Endothelial cell of umbilical vein (primary cell): ENCODE results near the gene UGGT2. TPM values are rescaled to one million over a fixed set of nuclear protein-coding genes. Genes with fewer than 3 reads are reported as not detected.

ENCODE experiments used
- BruUV-seq: library from RNA; stranded (reverse); fragments of 400-500 nt; replicated peaks from 2 replicates; lab custom pipeline; 2021; lab: Mats Ljungman, UMichigan
- CTCF ChIA-PET: fragments of 300-600, 350-600 bp; sonication (Branson Sonifier 250); formaldehyde crosslinking; loops from one replicate; lab custom pipeline; 2021; ENCODE audit warnings: antibody characterized with exemption, inconsistent platforms; lab: Charles Lee
- POLR2A ChIA-PET: fragments of 300-600, 350-600 bp; sonication (Branson Sonifier 250); formaldehyde crosslinking; loops from one replicate; lab custom pipeline; 2021; ENCODE audit warnings: antibody characterized with exemption, inconsistent platforms; lab: Charles Lee
- DNase-seq: peaks from one replicate; pipeline ENCODE4 v3.0.0-alpha.2; 2011; ENCODE audit warnings: low read depth, low spot score
- FAIRE-seq: peaks from 2 replicates; lab custom pipeline; 2011; peaks lifted over from hg19 to GRCh38; lab: Jason Lieb, UNC
- H2AFZ ChIP-seq: 2 replicates; pipeline ENCODE4 v1.6.0; 2012; ENCODE audit warnings: low read depth, low read length, control low read depth, inconsistent platforms
- H3K27ac ChIP-seq: 2 replicates; pipeline ENCODE4 v1.5.1; 2011; ENCODE audit warnings: low read depth, mild to moderate bottlenecking, control low read depth, low read length, moderate library complexity; ENCODE audit not compliant: insufficient read depth
- H3K27me3 ChIP-seq, 2 experiments: 2 replicates each; pipeline versions ENCODE4 v1.6.0 to v1.6.1; 2011; ENCODE audit warnings: low read length in 2 of 2, mixed read lengths in 1 of 2; ENCODE audit not compliant: control insufficient read depth in 2 of 2, insufficient read depth in 2 of 2
- H3K36me3 ChIP-seq, 2 experiments: 2 replicates in 1 of 2; 3 replicates in 1 of 2; pipeline ENCODE4 v1.5.1; 2011; ENCODE audit warnings: low read length in 2 of 2, mild to moderate bottlenecking in 1 of 2, moderate library complexity in 1 of 2; ENCODE audit not compliant: control insufficient read depth in 2 of 2, insufficient read depth in 2 of 2; ENCODE audit errors: extremely low read depth in 1 of 2
- H3K4me1 ChIP-seq: 3 replicates; pipeline ENCODE4 v1.5.1; 2011; ENCODE audit warnings: mild to moderate bottlenecking, low read length; ENCODE audit not compliant: control insufficient read depth, insufficient read depth; ENCODE audit errors: extremely low read depth
- H3K4me2 ChIP-seq: 2 replicates; pipeline ENCODE4 v1.6.1; 2011; ENCODE audit warnings: low read length, control low read depth, mixed read lengths; ENCODE audit not compliant: insufficient read depth
- H3K4me3 ChIP-seq, 3 experiments: fragments of 200-600 bp in 1 of 3; sonication (generic), shearing (Covaris generic) in 1 of 3; replicated peaks in 1 of 3; 2 replicates each; pipeline ENCODE4 v1.5.1; 2011 to 2016; ENCODE audit warnings: control low read depth in 3 of 3, low read length in 3 of 3, mild to moderate bottlenecking in 2 of 3, inconsistent platforms in 1 of 3, low read depth in 1 of 3, moderate library complexity in 1 of 3; ENCODE audit not compliant: insufficient read depth in 1 of 3
- H3K79me2 ChIP-seq: 2 replicates; pipeline ENCODE4 v1.6.0; 2012; ENCODE audit warnings: low read length, inconsistent platforms; ENCODE audit not compliant: control insufficient read depth, insufficient read depth
- H3K9ac ChIP-seq: replicated peaks from 2 replicates; pipeline ENCODE3; 2011; ENCODE audit warnings: low read length, control low read depth; ENCODE audit not compliant: insufficient read depth; ENCODE audit errors: extremely low read depth
- H3K9me1 ChIP-seq: replicated peaks from 3 replicates; pipeline ENCODE4 v1.6.0; 2011; ENCODE audit warnings: mild to moderate bottlenecking, low read length; ENCODE audit not compliant: control insufficient read depth, insufficient read depth; ENCODE audit errors: extremely low read depth
- H3K9me3 ChIP-seq: replicated peaks from 2 replicates; pipeline ENCODE4 v1.5.1; 2012; ENCODE audit warnings: low read length, inconsistent platforms; ENCODE audit not compliant: control insufficient read depth, insufficient read depth
- H4K20me1 ChIP-seq: replicated peaks from 2 replicates; pipeline ENCODE3; 2011; ENCODE audit warnings: mild to moderate bottlenecking, low read length; ENCODE audit not compliant: control insufficient read depth, insufficient read depth; ENCODE audit errors: extremely low read depth
- EZH2 ChIP-seq: IDR thresholded peaks from 2 replicates; pipeline ENCODE4 v1.6.1; 2012; ENCODE audit warnings: borderline replicate concordance, low read depth, mild to moderate bottlenecking, moderate library complexity, low read length, inconsistent platforms; ENCODE audit not compliant: severe bottlenecking
- FOS ChIP-seq: IDR thresholded peaks from 2 replicates; pipeline ENCODE4 v1.6.1; 2011; ENCODE audit warnings: mild to moderate bottlenecking, low read length, moderate library complexity, borderline replicate concordance; ENCODE audit not compliant: insufficient read depth
- GATA2 ChIP-seq: IDR thresholded peaks from 2 replicates; pipeline ENCODE4 v1.7.0; 2011; ENCODE audit warnings: low read depth, mild to moderate bottlenecking, moderate library complexity, mixed read lengths, low read length; ENCODE audit not compliant: insufficient read length, insufficient read depth
- JUN ChIP-seq: IDR thresholded peaks from 2 replicates; pipeline ENCODE4 v1.6.1; 2011; ENCODE audit warnings: borderline replicate concordance, low read depth; ENCODE audit not compliant: insufficient read length, insufficient read depth
- MYC ChIP-seq: IDR thresholded peaks from one replicate; pipeline ENCODE4 v1.6.1; 2011; ENCODE audit warnings: mild to moderate bottlenecking, low read depth, low read length
- POLR2A ChIP-seq: IDR thresholded peaks from 2 replicates; pipeline ENCODE4 v1.6.1; 2012; ENCODE audit warnings: low read depth, mild to moderate bottlenecking, control low read depth, low read length
- POLR2AphosphoS5 ChIP-seq: IDR thresholded peaks from 2 replicates; pipeline ENCODE4 v1.6.1; 2012; ENCODE audit warnings: low read depth, mild to moderate bottlenecking, control low read depth, low read length, moderate library complexity; ENCODE audit not compliant: insufficient read depth
- dilution Hi-C: fragments of 300-500 bp; cut with MboI; formaldehyde crosslinking; loops from one replicate; pipeline ENCODE4 v1.15.0; 2019; ENCODE audit warnings: low sequenced_read_pairs; ENCODE audit not compliant: extremely low pct_ligation_motif_present
- intact Hi-C: fragments of 100-400 bp; cut with micrococcal nuclease; formaldehyde crosslinking; loops from one replicate; pipeline ENCODE4 v1.10.0; 2022
- polyA plus RNA-seq, 4 experiments: library from polyadenylated mRNA; depleted of rRNA in 3 of 4; stranded (reverse) in 3 of 4; unstranded in 1 of 4; fragments of >200 nt; gene quantifications; 2 replicates each; pipeline versions ENCODE4 v1.2.1 to v1.2.3, GENCODE V29; 2011 to 2012; ENCODE audit warnings: missing spikeins in 1 of 4
- total RNA-seq: library from RNA; stranded (reverse); gene quantifications from 2 replicates; pipeline ENCODE4 v1.2.3, GENCODE V29; 2021
- TF ChIP-seq, protein P1 (sequence below), 2 donors: IDR thresholded peaks; 1 replicate in 1 of 2; 2 replicates in 1 of 2; pipeline ENCODE4 v1.5.1; 2011; ENCODE audit warnings: low read length in 2 of 2, mild to moderate bottlenecking in 2 of 2, moderate library complexity in 2 of 2, control low read depth in 1 of 2, inconsistent platforms in 1 of 2, low read depth in 1 of 2; ENCODE audit not compliant: insufficient read depth in 1 of 2; ENCODE audit errors: extremely low read depth in 1 of 2
- TF ChIP-seq, protein P2 (sequence below): IDR thresholded peaks from 2 replicates; pipeline ENCODE4 v1.6.1; 2011; ENCODE audit not compliant: insufficient read depth, insufficient read length

The UGGT2 gene
- total and polyA plus RNA-seq, 2 donors (not counting 3 experiments of a cell fraction or from before 2014, with no cell fraction given), result 4.6 to 25.1 TPM

DNA sequence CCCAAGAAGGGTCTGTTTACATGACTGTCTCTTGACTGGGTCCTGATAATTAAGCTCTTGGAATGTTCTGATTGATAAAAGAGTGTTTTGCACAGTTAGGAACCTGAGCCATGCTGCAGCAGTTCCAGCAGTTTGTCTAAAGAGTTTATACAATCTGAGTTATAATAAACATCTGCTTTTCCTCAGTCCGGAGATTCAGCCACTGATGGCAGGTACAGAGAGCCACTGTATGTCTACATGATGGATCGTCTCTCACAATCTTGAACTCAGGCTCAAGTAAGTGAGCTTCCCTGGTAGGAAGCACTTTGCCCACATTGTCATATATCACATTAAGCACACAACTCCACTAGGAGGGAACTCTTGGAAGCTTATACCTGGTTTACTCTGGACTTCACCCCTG lies 84.3 kb downstream of the UGGT2 start:
- H3K27ac ChIP-seq, result no peak overlapping the region
- DNase-seq (no peak), FAIRE-seq (no peak)
- H3K9me1 ChIP-seq, result no peaks in the 10 kb centered on the region
- H3K4me3 ChIP-seq, result no peak overlapping the region
- dilution Hi-C loops, result no loop called here
- no peaks in the 10 kb centered on the region for H3K27me3 ChIP-seq
- no peak overlapping the region for H3K4me2 ChIP-seq
- TF ChIP-seq, protein P1, sequence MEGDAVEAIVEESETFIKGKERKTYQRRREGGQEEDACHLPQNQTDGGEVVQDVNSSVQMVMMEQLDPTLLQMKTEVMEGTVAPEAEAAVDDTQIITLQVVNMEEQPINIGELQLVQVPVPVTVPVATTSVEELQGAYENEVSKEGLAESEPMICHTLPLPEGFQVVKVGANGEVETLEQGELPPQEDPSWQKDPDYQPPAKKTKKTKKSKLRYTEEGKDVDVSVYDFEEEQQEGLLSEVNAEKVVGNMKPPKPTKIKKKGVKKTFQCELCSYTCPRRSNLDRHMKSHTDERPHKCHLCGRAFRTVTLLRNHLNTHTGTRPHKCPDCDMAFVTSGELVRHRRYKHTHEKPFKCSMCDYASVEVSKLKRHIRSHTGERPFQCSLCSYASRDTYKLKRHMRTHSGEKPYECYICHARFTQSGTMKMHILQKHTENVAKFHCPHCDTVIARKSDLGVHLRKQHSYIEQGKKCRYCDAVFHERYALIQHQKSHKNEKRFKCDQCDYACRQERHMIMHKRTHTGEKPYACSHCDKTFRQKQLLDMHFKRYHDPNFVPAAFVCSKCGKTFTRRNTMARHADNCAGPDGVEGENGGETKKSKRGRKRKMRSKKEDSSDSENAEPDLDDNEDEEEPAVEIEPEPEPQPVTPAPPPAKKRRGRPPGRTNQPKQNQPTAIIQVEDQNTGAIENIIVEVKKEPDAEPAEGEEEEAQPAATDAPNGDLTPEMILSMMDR (IDR thresholded peaks at IDR 0.05; ENCODE audit: extremely low read depth in 1 of 2, insufficient read depth in 1 of 2, low read depth in 1 of 2, low read length in 2 of 2), result no peak
- no peak for TF ChIP-seq MYC
- no peak for TF ChIP-seq FOS
- no peak for TF ChIP-seq EZH2
- TF ChIP-seq GATA2, result no peak
- TF ChIP-seq, protein P2, sequence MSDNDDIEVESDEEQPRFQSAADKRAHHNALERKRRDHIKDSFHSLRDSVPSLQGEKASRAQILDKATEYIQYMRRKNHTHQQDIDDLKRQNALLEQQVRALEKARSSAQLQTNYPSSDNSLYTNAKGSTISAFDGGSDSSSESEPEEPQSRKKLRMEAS, result no peak
- no peak for TF ChIP-seq POLR2A
- no peak for TF ChIP-seq JUN
- TF ChIP-seq POLR2AphosphoS5, result no peak
- no peaks in the 10 kb centered on the region for H4K20me1 ChIP-seq
- POLR2A ChIA-PET, result no interaction called here
- H3K9me3 ChIP-seq, result no peaks in the 10 kb centered on the region
- intact Hi-C loops, result no loop called here
- no peaks in the 10 kb centered on the region for H3K4me1 ChIP-seq
- CTCF ChIA-PET, result no interaction called here
- no TSS peak for BruUV-seq
- no peaks in the 10 kb centered on the region for H3K79me2 ChIP-seq
- H2AFZ ChIP-seq, result no peak overlapping the region
- H3K9ac ChIP-seq, result no peak overlapping the region
- H3K36me3 ChIP-seq, result peaks cover 0 to 2% of the 10 kb centered on the region in 2 experiments
